ENCODE results near the gene CDK5RAP1.

- TF ChIP-seq BHLHE40 (IDR thresholded peaks at IDR 0.05; ENCODE audit: low read length) (no peak), ZSCAN29 (IDR thresholded peaks at IDR 0.05) (no peak), RNF2 (IDR thresholded peaks at IDR 0.05) (no peak), NFYB (IDR thresholded peaks at IDR 0.05; ENCODE audit: extremely low read depth, insufficient read length) (no peak), POLR2AphosphoS5 (IDR thresholded peaks at IDR 0.05; ENCODE audit: control insufficient read depth, insufficient read depth, low read depth, low read length) (no peak), CTCF (IDR thresholded peaks at IDR 0.05 in 2 of 3, conservative IDR thresholded peaks at IDR 0.05 in 1 of 3; ENCODE audit: insufficient read depth in 2 of 3, low read depth in 1 of 3, low read length in 3 of 3) (no peak), TCF7L2 (IDR thresholded peaks at IDR 0.05; ENCODE audit: low read depth, low read length) (no peak), RBBP5 (IDR thresholded peaks at IDR 0.05; ENCODE audit: borderline replicate concordance, insufficient read depth, low read length, poor library complexity, severe bottlenecking) (no peak), ZBTB49 (CRISPR knock-in tag; IDR thresholded peaks at IDR 0.05; ENCODE audit: borderline replicate concordance) (no peak), EP300 (IDR thresholded peaks at IDR 0.05; ENCODE audit: low read length) (no peak), ZBTB43 (CRISPR knock-in tag; IDR thresholded peaks at IDR 0.05) (no peak), ATF1 (CRISPR knock-in tag; IDR thresholded peaks at IDR 0.05) (no peak), ATF1 (tag; IDR thresholded peaks at IDR 0.05) (no peak)
Measured at GRCh38 chr20:33442136-33443005, 41.1 kb upstream of the CDK5RAP1 start.
